Stimulated activated memory B cell treated with anti-CD40 and anti-IgM and Interleukin-4, amounts not matched to agents 10 μg/mL and 1 μg/mL and 100 μg/mL, for 72 hours (primary cell): Measurements from ENCODE around the gene PCNT.
A peak's percentile ranks its signal among the peaks of the same experiment; 100 is the strongest.

Experiments
- ATAC-seq: fragments of 150-1000 bp; cut with Tn5 transposase; 2 replicates; pipeline ENCODE4 v1.10.0; 2021
- H3K27ac Mint-ChIP-seq: one replicate; pipeline ENCODE4 v1.8.0; 2022; ENCODE audit warnings: mild to moderate bottlenecking, mixed read lengths
- H3K27me3 Mint-ChIP-seq: one replicate; pipeline ENCODE4 v1.8.0; 2022; ENCODE audit warnings: mixed read lengths
- H3K36me3 Mint-ChIP-seq: one replicate; pipeline ENCODE4 v1.8.0; 2022; ENCODE audit warnings: mixed read lengths
- H3K4me1 Mint-ChIP-seq: one replicate; pipeline ENCODE4 v1.8.0; 2022; ENCODE audit warnings: mixed read lengths
- H3K4me3 Mint-ChIP-seq: one replicate; pipeline ENCODE4 v1.8.0; 2022; ENCODE audit warnings: mild to moderate bottlenecking, moderate library complexity, mixed read lengths
- H3K9me3 Mint-ChIP-seq: one replicate; pipeline ENCODE4 v1.8.0; 2022; ENCODE audit warnings: mixed read lengths

The PCNT gene

GRCh38 chr21:46323710-46324389 lies at the start of gene PCNT, which contains the start of gene C21orf58:
PCNT (plus strand) TSS chr21:46324156; CDS start chr21:46324229, 73 bp downstream.
C21orf58 (minus strand) TSS chr21:46323870; CDS start chr21:46322738, 1,132 bp downstream.
- Mint-ChIP-seq H3K36me3 (peaks cover 20% of the 10 kb centered on the region), H3K4me1 (peaks cover 33% of the 10 kb centered on the region), H3K4me3 (peak within 1 kb of the TSS; percentile 87), H3K27ac (peak within 1 kb of the TSS; percentile 92), H3K27me3 (no peaks in the 10 kb centered on the region), H3K9me3 (no peaks in the 10 kb centered on the region)
- ATAC-seq, result peak; percentile 95

- Mint-ChIP-seq H3K27ac (no peak overlapping the region), H3K9me3 (no peaks in the 10 kb centered on the region), H3K27me3 (no peaks in the 10 kb centered on the region), H3K36me3 (peaks cover 58% of the 10 kb centered on the region), H3K4me1 (no peaks in the 10 kb centered on the region), H3K4me3 (no peak overlapping the region)
- no peak for ATAC-seq
These were observed 49.1 kb upstream of the PCNT start for GRCh38 chr21:46274797-46275390.

GRCh38 chr21:46284077-46284644 lies 39.8 kb upstream of the PCNT start:
- Mint-ChIP-seq H3K9me3 (no peaks in the 10 kb centered on the region), H3K4me3 (peak overlapping the region; percentile 78), H3K36me3 (peaks cover 19% of the 10 kb centered on the region), H3K27me3 (no peaks in the 10 kb centered on the region), H3K4me1 (peaks cover 52% of the 10 kb centered on the region), H3K27ac (peak overlapping the region; percentile 13)
- no peak for ATAC-seq

- H3K27ac Mint-ChIP-seq, result peak overlapping the region; percentile 91
- H3K9me3 Mint-ChIP-seq, result no peaks in the 10 kb centered on the region
- ATAC-seq, result no peak
- H3K27me3 Mint-ChIP-seq, result no peaks in the 10 kb centered on the region
- H3K36me3 Mint-ChIP-seq, result peaks cover 16% of the 10 kb centered on the region
- peaks cover 58% of the 10 kb centered on the region for H3K4me1 Mint-ChIP-seq
- H3K4me3 Mint-ChIP-seq, result peak overlapping the region; percentile 100
These were observed 39.2 kb upstream of the PCNT start for GRCh38 chr21:46284733-46285132.

- peak within 1 kb of the TSS; percentile 91 for H3K27ac Mint-ChIP-seq
- peaks cover 63% of the 10 kb centered on the region for H3K4me1 Mint-ChIP-seq
- peaks cover 13% of the 10 kb centered on the region for H3K36me3 Mint-ChIP-seq
- ATAC-seq, result no peak
- no peaks in the 10 kb centered on the region for H3K27me3 Mint-ChIP-seq
- no peaks in the 10 kb centered on the region for H3K9me3 Mint-ChIP-seq
- peak within 1 kb of the TSS; percentile 100 for H3K4me3 Mint-ChIP-seq
These were observed 38.7 kb upstream of the PCNT start, which contains the start of gene MCM3AP for GRCh38 chr21:46285206-46285661. MCM3AP (minus strand) TSS chr21:46285611; CDS start chr21:46285286, 325 bp downstream.

GRCh38 chr21:46285761-46286647 lies 38.0 kb upstream of the PCNT start, which contains the start of gene YBEY:
YBEY (plus strand) TSS chr21:46286342; CDS start chr21:46286914, 572 bp downstream.
- Mint-ChIP-seq H3K4me1 (peaks cover 60% of the 10 kb centered on the region), H3K27me3 (no peaks in the 10 kb centered on the region), H3K27ac (peak within 1 kb of the TSS; percentile 91), H3K36me3 (peaks cover 13% of the 10 kb centered on the region), H3K9me3 (no peaks in the 10 kb centered on the region), H3K4me3 (peak within 1 kb of the TSS; percentile 100)
- ATAC-seq, result peak; percentile 95

- Mint-ChIP-seq H3K36me3 (peaks cover 19% of the 10 kb centered on the region), H3K4me1 (peaks cover 54% of the 10 kb centered on the region), H3K9me3 (no peaks in the 10 kb centered on the region), H3K27ac (peak overlapping the region; percentile 91), H3K27me3 (no peaks in the 10 kb centered on the region), H3K4me3 (peak overlapping the region; percentile 100)
- ATAC-seq, result peak; percentile 24
These were observed 37.3 kb upstream of the PCNT start for GRCh38 chr21:46286648-46287002.

GRCh38 chr21:46287541-46287940 lies 36.4 kb upstream of the PCNT start:
- H3K27ac Mint-ChIP-seq, result peak overlapping the region; percentile 91
- peaks cover 54% of the 10 kb centered on the region for H3K4me1 Mint-ChIP-seq
- H3K9me3 Mint-ChIP-seq, result no peaks in the 10 kb centered on the region
- H3K4me3 Mint-ChIP-seq, result no peak overlapping the region
- H3K36me3 Mint-ChIP-seq, result peaks cover 26% of the 10 kb centered on the region
- ATAC-seq, result no peak
- no peaks in the 10 kb centered on the region for H3K27me3 Mint-ChIP-seq

GRCh38 chr21:46289655-46290179 lies 34.2 kb upstream of the PCNT start:
- no peak overlapping the region for H3K4me3 Mint-ChIP-seq

GRCh38 chr21:46291561-46291960 lies 32.4 kb upstream of the PCNT start:
- Mint-ChIP-seq H3K4me1 (peaks cover 46% of the 10 kb centered on the region), H3K27me3 (no peaks in the 10 kb centered on the region), H3K36me3 (peaks cover 19% of the 10 kb centered on the region), H3K27ac (no peak overlapping the region), H3K4me3 (no peak overlapping the region), H3K9me3 (no peaks in the 10 kb centered on the region)
- no peak for ATAC-seq

More at GRCh38 chr21:46289655-46290179, 34.2 kb upstream of the PCNT start:
- ATAC-seq, result no peak
- Mint-ChIP-seq H3K27ac (no peak overlapping the region), H3K4me1 (peaks cover 38% of the 10 kb centered on the region), H3K36me3 (peaks cover 19% of the 10 kb centered on the region), H3K27me3 (no peaks in the 10 kb centered on the region), H3K9me3 (no peaks in the 10 kb centered on the region)

GRCh38 chr21:46294647-46295176 lies 29.2 kb upstream of the PCNT start:
- Mint-ChIP-seq H3K4me3 (no peak overlapping the region), H3K9me3 (no peaks in the 10 kb centered on the region), H3K36me3 (peaks cover 12% of the 10 kb centered on the region), H3K27ac (peak overlapping the region; percentile 75), H3K4me1 (peaks cover 33% of the 10 kb centered on the region), H3K27me3 (no peaks in the 10 kb centered on the region)
- ATAC-seq, result no peak

- H3K9me3 Mint-ChIP-seq, result no peaks in the 10 kb centered on the region
- H3K36me3 Mint-ChIP-seq, result peaks cover 12% of the 10 kb centered on the region
- H3K27ac Mint-ChIP-seq, result peak overlapping the region; percentile 75
- H3K4me1 Mint-ChIP-seq, result peaks cover 27% of the 10 kb centered on the region
- no peaks in the 10 kb centered on the region for H3K27me3 Mint-ChIP-seq
- no peak overlapping the region for H3K4me3 Mint-ChIP-seq
- peak; percentile 9 for ATAC-seq
These were observed 28.7 kb upstream of the PCNT start for GRCh38 chr21:46295177-46295770.

- peak overlapping the region; percentile 66 for H3K4me3 Mint-ChIP-seq
- peak overlapping the region; percentile 75 for H3K27ac Mint-ChIP-seq
- H3K36me3 Mint-ChIP-seq, result peaks cover 11% of the 10 kb centered on the region
- H3K9me3 Mint-ChIP-seq, result no peaks in the 10 kb centered on the region
- peaks cover 24% of the 10 kb centered on the region for H3K4me1 Mint-ChIP-seq
- peak; percentile 95 for ATAC-seq
- no peaks in the 10 kb centered on the region for H3K27me3 Mint-ChIP-seq
These were observed 27.8 kb upstream of the PCNT start for GRCh38 chr21:46295996-46296752.
